ENCODE results near the gene CLDN19. TPM values are rescaled to one million over a fixed set of nuclear protein-coding genes. Genes with fewer than 3 reads are reported as not detected.

Gene CLDN19
- total RNA-seq, 1 donor from 2014 or later: 0.19 TPM

DNA sequence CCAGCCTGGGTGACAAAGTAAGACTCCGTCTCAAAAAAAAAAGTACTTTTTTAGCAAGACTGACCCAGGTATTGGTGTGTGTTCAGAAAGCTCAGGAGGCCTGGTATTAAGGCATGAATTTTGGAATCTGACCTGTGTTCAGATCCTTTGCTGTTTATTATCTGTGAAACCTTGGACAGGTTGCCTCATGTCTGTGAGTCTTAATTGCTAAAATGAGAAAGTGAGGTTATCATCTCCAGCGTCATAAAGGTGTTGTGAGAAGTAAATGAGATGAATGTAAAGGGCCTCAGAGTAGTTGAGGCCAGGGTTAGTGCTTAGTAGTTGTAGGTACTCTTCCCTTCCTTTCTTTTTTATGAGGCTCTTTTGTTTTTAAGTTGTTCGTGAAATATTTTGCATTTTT, 29.8 kb upstream of the CLDN19 start:
- Histone ChIP-seq H4K20me1 (ENCODE audit: low read depth) (peaks cover 11% of the 10 kb centered on the region), H3K4me3 (no peak overlapping the region)
- peaks cover 11% of the 10 kb centered on the region for H3K36me3 Mint-ChIP-seq

DNA sequence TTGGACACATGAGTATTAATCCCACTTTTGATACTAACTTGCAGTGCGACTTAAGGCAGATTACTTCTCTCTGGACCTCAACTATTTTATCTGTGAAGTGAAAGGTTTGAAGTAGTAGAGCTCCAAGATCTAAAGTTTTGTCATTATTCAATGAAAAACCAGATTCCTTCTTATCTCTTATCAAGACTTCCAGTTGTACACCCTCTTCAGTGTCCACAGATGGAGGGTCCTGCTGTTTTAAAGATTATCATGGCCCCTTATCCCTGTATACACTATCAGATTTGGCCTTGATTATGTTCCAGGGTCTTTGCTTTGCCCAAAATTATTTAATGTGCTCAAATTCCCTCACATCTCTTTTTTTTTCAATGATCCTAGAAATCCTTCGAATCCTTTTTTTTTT, 28.1 kb upstream of the CLDN19 start:
- DNase-seq (ENCODE audit: low spot score): no peak
- Histone ChIP-seq H3K9me3 (ENCODE audit: low read depth) (no peaks in the 10 kb centered on the region), H3K4me1 (peaks cover 11% of the 10 kb centered on the region), H3K27me3 (no peaks in the 10 kb centered on the region), H3F3A (ENCODE audit: low read depth) (peaks cover 7% of the 10 kb centered on the region), H2AFZ (replicated peaks) (no peak overlapping the region), H3K4me2 (peak overlapping the region; percentile 94), H3K9ac (peak overlapping the region; percentile 57), H3K79me2 (ENCODE audit: low read depth) (peaks cover 90% of the 10 kb centered on the region), H3K4me3 (peak overlapping the region; percentile 91), H3K36me3 (no peaks in the 10 kb centered on the region), H3K27ac (no peak overlapping the region), H4K20me1 (ENCODE audit: low read depth) (peaks cover 24% of the 10 kb centered on the region)
- TF ChIP-seq, protein P1, sequence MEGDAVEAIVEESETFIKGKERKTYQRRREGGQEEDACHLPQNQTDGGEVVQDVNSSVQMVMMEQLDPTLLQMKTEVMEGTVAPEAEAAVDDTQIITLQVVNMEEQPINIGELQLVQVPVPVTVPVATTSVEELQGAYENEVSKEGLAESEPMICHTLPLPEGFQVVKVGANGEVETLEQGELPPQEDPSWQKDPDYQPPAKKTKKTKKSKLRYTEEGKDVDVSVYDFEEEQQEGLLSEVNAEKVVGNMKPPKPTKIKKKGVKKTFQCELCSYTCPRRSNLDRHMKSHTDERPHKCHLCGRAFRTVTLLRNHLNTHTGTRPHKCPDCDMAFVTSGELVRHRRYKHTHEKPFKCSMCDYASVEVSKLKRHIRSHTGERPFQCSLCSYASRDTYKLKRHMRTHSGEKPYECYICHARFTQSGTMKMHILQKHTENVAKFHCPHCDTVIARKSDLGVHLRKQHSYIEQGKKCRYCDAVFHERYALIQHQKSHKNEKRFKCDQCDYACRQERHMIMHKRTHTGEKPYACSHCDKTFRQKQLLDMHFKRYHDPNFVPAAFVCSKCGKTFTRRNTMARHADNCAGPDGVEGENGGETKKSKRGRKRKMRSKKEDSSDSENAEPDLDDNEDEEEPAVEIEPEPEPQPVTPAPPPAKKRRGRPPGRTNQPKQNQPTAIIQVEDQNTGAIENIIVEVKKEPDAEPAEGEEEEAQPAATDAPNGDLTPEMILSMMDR (IDR thresholded peaks at IDR 0.05): no peak
- TF ChIP-seq EZH2phosphoT487 (IDR thresholded peaks at IDR 0.05) (no peak), EZH2 (IDR thresholded peaks at IDR 0.05) (no peak)
- Mint-ChIP-seq H3K27ac (no peak overlapping the region), H3K27me3 (ENCODE audit: insufficient read depth, low read depth) (peaks cover 2% of the 10 kb centered on the region), H3K9me3 (no peaks in the 10 kb centered on the region), H3K4me1 (peaks cover 15% of the 10 kb centered on the region), H3K4me3 (no peak overlapping the region), H3K36me3 (peaks cover 8% of the 10 kb centered on the region)

More for the DNA sequence above, 29.8 kb upstream of the CLDN19 start:
- peaks cover 73% of the 10 kb centered on the region for H3K79me2 ChIP-seq (ENCODE audit: low read depth)
- H3K36me3 ChIP-seq: no peaks in the 10 kb centered on the region
- no peaks in the 10 kb centered on the region for H3K27me3 ChIP-seq
- peaks cover 15% of the 10 kb centered on the region for H3K4me1 Mint-ChIP-seq
- TF ChIP-seq, protein P1 (IDR thresholded peaks at IDR 0.05): no peak
- TF ChIP-seq EZH2phosphoT487 (IDR thresholded peaks at IDR 0.05) (no peak), EZH2 (IDR thresholded peaks at IDR 0.05) (no peak)
- H3K27me3 Mint-ChIP-seq (ENCODE audit: insufficient read depth, low read depth): peaks cover 2% of the 10 kb centered on the region
- no peaks in the 10 kb centered on the region for H3K9me3 Mint-ChIP-seq
- no peak overlapping the region for H3K4me2 ChIP-seq
- no peak overlapping the region for H2AFZ ChIP-seq (replicated peaks)
- H3K27ac Mint-ChIP-seq: no peak overlapping the region
- H3K4me3 Mint-ChIP-seq: no peak overlapping the region
- H3F3A ChIP-seq (ENCODE audit: low read depth): peaks cover 7% of the 10 kb centered on the region
- H3K9me3 ChIP-seq (ENCODE audit: low read depth): no peaks in the 10 kb centered on the region
- H3K4me1 ChIP-seq: peaks cover 6% of the 10 kb centered on the region
- H3K9ac ChIP-seq: no peak overlapping the region
- DNase-seq (ENCODE audit: low spot score): no peak
- H3K27ac ChIP-seq: no peak overlapping the region

DNA sequence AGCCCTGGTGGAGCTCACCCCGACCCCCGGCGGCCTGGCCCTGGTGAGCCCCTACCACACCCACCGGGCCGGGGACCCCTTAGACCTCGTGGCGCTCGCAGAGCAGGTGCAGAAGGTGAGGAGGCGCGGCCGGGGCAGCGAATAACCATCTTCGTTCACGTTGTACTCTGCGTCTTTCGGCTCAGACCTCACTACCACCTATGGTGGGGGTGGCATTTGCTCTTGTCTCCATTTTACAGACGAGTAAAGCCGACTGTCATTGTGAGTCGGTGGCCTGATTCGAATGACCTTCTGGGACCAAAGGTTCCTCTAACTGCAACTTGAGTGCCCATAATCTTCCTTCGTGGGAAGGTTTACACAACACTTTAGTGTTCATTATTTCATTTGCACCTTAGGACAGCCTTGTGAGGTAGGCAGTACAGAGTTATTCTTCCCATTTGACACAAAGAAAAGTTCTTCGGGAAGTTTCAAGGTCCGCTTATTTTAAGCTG, 27.5 kb upstream of the CLDN19 start:
- Histone ChIP-seq H2AFZ (replicated peaks) (peak overlapping the region; percentile 75), H3K36me3 (no peaks in the 10 kb centered on the region), H3F3A (ENCODE audit: low read depth) (peaks cover 7% of the 10 kb centered on the region), H3K4me2 (peak overlapping the region; percentile 94), H3K27me3 (no peaks in the 10 kb centered on the region), H3K4me1 (peaks cover 11% of the 10 kb centered on the region), H3K9ac (peak overlapping the region; percentile 57), H4K20me1 (ENCODE audit: low read depth) (peaks cover 24% of the 10 kb centered on the region), H3K27ac (no peak overlapping the region), H3K9me3 (ENCODE audit: low read depth) (no peaks in the 10 kb centered on the region), H3K4me3 (peak overlapping the region; percentile 91), H3K79me2 (ENCODE audit: low read depth) (peaks cover 89% of the 10 kb centered on the region)
- TF ChIP-seq EZH2 (IDR thresholded peaks at IDR 0.05): no peak
- TF ChIP-seq, protein P1 (IDR thresholded peaks at IDR 0.05): no peak
- TF ChIP-seq EZH2phosphoT487 (IDR thresholded peaks at IDR 0.05): no peak
- H3K27me3 Mint-ChIP-seq (ENCODE audit: insufficient read depth, low read depth): peaks cover 2% of the 10 kb centered on the region
- peaks cover 15% of the 10 kb centered on the region for H3K4me1 Mint-ChIP-seq
- peak overlapping the region; percentile 83 for H3K27ac Mint-ChIP-seq
- H3K4me3 Mint-ChIP-seq: no peak overlapping the region
- no peak for DNase-seq (ENCODE audit: low spot score)
- H3K36me3 Mint-ChIP-seq: peaks cover 8% of the 10 kb centered on the region
- no peaks in the 10 kb centered on the region for H3K9me3 Mint-ChIP-seq

Measured in neural progenitor cell (in vitro differentiated cells).